ENCODE results near the gene SPINK8. TPM values are rescaled to one million over a fixed set of nuclear protein-coding genes. Genes with fewer than 3 reads are reported as not detected.

SPINK8 gene
- total and polyA plus RNA-seq, 2 of the 8 experiments (the other 6 are each of a cell fraction or from before 2014, with no cell fraction given) = 0.29 TPM; not detected in 1

- TF ChIP-seq, protein P1, sequence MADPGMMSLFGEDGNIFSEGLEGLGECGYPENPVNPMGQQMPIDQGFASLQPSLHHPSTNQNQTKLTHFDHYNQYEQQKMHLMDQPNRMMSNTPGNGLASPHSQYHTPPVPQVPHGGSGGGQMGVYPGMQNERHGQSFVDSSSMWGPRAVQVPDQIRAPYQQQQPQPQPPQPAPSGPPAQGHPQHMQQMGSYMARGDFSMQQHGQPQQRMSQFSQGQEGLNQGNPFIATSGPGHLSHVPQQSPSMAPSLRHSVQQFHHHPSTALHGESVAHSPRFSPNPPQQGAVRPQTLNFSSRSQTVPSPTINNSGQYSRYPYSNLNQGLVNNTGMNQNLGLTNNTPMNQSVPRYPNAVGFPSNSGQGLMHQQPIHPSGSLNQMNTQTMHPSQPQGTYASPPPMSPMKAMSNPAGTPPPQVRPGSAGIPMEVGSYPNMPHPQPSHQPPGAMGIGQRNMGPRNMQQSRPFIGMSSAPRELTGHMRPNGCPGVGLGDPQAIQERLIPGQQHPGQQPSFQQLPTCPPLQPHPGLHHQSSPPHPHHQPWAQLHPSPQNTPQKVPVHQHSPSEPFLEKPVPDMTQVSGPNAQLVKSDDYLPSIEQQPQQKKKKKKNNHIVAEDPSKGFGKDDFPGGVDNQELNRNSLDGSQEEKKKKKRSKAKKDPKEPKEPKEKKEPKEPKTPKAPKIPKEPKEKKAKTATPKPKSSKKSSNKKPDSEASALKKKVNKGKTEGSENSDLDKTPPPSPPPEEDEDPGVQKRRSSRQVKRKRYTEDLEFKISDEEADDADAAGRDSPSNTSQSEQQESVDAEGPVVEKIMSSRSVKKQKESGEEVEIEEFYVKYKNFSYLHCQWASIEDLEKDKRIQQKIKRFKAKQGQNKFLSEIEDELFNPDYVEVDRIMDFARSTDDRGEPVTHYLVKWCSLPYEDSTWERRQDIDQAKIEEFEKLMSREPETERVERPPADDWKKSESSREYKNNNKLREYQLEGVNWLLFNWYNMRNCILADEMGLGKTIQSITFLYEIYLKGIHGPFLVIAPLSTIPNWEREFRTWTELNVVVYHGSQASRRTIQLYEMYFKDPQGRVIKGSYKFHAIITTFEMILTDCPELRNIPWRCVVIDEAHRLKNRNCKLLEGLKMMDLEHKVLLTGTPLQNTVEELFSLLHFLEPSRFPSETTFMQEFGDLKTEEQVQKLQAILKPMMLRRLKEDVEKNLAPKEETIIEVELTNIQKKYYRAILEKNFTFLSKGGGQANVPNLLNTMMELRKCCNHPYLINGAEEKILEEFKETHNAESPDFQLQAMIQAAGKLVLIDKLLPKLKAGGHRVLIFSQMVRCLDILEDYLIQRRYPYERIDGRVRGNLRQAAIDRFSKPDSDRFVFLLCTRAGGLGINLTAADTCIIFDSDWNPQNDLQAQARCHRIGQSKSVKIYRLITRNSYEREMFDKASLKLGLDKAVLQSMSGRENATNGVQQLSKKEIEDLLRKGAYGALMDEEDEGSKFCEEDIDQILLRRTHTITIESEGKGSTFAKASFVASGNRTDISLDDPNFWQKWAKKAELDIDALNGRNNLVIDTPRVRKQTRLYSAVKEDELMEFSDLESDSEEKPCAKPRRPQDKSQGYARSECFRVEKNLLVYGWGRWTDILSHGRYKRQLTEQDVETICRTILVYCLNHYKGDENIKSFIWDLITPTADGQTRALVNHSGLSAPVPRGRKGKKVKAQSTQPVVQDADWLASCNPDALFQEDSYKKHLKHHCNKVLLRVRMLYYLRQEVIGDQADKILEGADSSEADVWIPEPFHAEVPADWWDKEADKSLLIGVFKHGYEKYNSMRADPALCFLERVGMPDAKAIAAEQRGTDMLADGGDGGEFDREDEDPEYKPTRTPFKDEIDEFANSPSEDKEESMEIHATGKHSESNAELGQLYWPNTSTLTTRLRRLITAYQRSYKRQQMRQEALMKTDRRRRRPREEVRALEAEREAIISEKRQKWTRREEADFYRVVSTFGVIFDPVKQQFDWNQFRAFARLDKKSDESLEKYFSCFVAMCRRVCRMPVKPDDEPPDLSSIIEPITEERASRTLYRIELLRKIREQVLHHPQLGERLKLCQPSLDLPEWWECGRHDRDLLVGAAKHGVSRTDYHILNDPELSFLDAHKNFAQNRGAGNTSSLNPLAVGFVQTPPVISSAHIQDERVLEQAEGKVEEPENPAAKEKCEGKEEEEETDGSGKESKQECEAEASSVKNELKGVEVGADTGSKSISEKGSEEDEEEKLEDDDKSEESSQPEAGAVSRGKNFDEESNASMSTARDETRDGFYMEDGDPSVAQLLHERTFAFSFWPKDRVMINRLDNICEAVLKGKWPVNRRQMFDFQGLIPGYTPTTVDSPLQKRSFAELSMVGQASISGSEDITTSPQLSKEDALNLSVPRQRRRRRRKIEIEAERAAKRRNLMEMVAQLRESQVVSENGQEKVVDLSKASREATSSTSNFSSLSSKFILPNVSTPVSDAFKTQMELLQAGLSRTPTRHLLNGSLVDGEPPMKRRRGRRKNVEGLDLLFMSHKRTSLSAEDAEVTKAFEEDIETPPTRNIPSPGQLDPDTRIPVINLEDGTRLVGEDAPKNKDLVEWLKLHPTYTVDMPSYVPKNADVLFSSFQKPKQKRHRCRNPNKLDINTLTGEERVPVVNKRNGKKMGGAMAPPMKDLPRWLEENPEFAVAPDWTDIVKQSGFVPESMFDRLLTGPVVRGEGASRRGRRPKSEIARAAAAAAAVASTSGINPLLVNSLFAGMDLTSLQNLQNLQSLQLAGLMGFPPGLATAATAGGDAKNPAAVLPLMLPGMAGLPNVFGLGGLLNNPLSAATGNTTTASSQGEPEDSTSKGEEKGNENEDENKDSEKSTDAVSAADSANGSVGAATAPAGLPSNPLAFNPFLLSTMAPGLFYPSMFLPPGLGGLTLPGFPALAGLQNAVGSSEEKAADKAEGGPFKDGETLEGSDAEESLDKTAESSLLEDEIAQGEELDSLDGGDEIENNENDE (IDR thresholded peaks at IDR 0.05; ENCODE audit: insufficient replicate concordance, low read length) = no peak
- TF ChIP-seq MAFK (IDR thresholded peaks at IDR 0.05; ENCODE audit: low read depth, low read length) = no peak
These were observed 1.1 kb upstream of the SPINK8 start (continued) for GRCh38 chr3:48334605-48335004.
